Right ventricle myocardium inferior (tissue), 1 donor: ENCODE measurements around the gene CLIP1. TPM values are rescaled to one million over a fixed set of nuclear protein-coding genes. Genes with fewer than 3 reads are reported as not detected.
"Not testable (repeated sequence)": the region's sequence is repeated elsewhere in the genome, so short reads cannot be mapped to it uniquely, and the experiment has no call there.

Source experiments
- ATAC-seq: fragments of 200-7000 bp; cut with Tn5 transposase; one replicate; pipeline ENCODE4 v1.9.1; 2020; ENCODE audit warnings: mild to moderate bottlenecking, moderate library complexity
- DNase-seq: peaks from one replicate; pipeline ENCODE4 v3.0.0; 2021; ENCODE audit errors: missing footprints
- intact Hi-C: fragments of 100-400 bp; cut with DNase I; formaldehyde crosslinking; loops from one replicate; pipeline ENCODE4 v1.11.0; 2022
- total RNA-seq: library from RNA; stranded (reverse); fragmentation: NEBNext Ultra II Directional; extraction: Animal tissue kit (Norgen Biotek cat#: 25700); gene quantifications from one replicate; pipeline ENCODE4 v1.2.1, GENCODE V29; 2021
- donor health status: DM: no; HTN: yes; CAD: no; lungs with severe emphysema.

Gene CLIP1
- total RNA-seq, 1 donor from 2014 or later = 110 TPM

- DNase-seq, ATAC-seq, intact Hi-C loops: not testable (repeated sequence)
Measured at GRCh38 chr12:122444071-122444470, 21.6 kb upstream of the CLIP1 start.

- intact Hi-C loops, DNase-seq, ATAC-seq: not testable (repeated sequence)
Measured at GRCh38 chr12:122438822-122439221, 16.4 kb upstream of the CLIP1 start.

GRCh38 chr12:122437656-122438121 lies 15.2 kb upstream of the CLIP1 start:
- intact Hi-C loops = no loop called here

GRCh38 chr12:122435186-122435585 lies 12.7 kb upstream of the CLIP1 start:
- no peak for DNase-seq
- ATAC-seq = no peak
- intact Hi-C loops = no loop called here

More at GRCh38 chr12:122437656-122438121, 15.2 kb upstream of the CLIP1 start:
- ATAC-seq (peak; percentile 89), DNase-seq (peak; percentile 71)

GRCh38 chr12:122429043-122429442 lies 6.6 kb upstream of the CLIP1 start:
- ATAC-seq, DNase-seq, intact Hi-C loops: not testable (repeated sequence)

GRCh38 chr12:122427403-122427802 lies 4.9 kb upstream of the CLIP1 start:
- DNase-seq (no peak), ATAC-seq (no peak)
- intact Hi-C loops = no loop called here

- intact Hi-C loops = loop anchor here (2.0 kb wide), 1 partner anchor 23 kb away; no protein-coding TSS in a partner anchor
- DNase-seq = no peak
- no peak for ATAC-seq
Measured at GRCh38 chr12:122423258-122424165, 1.0 kb upstream of the CLIP1 start.

GRCh38 chr12:122422730-122423257 lies 325 bp upstream of the CLIP1 start:
- no peak for DNase-seq
- intact Hi-C loops = loop anchor here (2.0 kb wide), 1 partner anchor 22 kb away; no protein-coding TSS in a partner anchor
- no peak for ATAC-seq

- DNase-seq (no peak), ATAC-seq (peak; percentile 59)
- intact Hi-C loops = no loop called here
Measured at GRCh38 chr12:122421187-122421820, 1.2 kb downstream of the CLIP1 start.

GRCh38 chr12:122420471-122421162 lies 1.9 kb downstream of the CLIP1 start:
- intact Hi-C loops = no loop called here
- DNase-seq = no peak

GRCh38 chr12:122419094-122419493 lies 3.4 kb downstream of the CLIP1 start:
- ATAC-seq, DNase-seq, intact Hi-C loops: not testable (repeated sequence)

More at GRCh38 chr12:122420471-122421162, 1.9 kb downstream of the CLIP1 start:
- no peak for ATAC-seq

- intact Hi-C loops, DNase-seq, ATAC-seq: not testable (repeated sequence)
Measured at GRCh38 chr12:122415665-122416064, 6.8 kb downstream of the CLIP1 start.

- ATAC-seq (no peak), DNase-seq (no peak)
- intact Hi-C loops = no loop called here
Measured at GRCh38 chr12:122413516-122414404, 8.7 kb downstream of the CLIP1 start.

- ATAC-seq = no peak
- DNase-seq = no peak
- intact Hi-C loops = no loop called here
Measured at GRCh38 chr12:122412851-122413433, 9.5 kb downstream of the CLIP1 start.

- DNase-seq = no peak
- no peak for ATAC-seq
- intact Hi-C loops = no loop called here
Measured at GRCh38 chr12:122411537-122411936, 10.9 kb downstream of the CLIP1 start.

GRCh38 chr12:122407208-122407607 lies 15.3 kb downstream of the CLIP1 start:
- DNase-seq (no peak), ATAC-seq (no peak)
- intact Hi-C loops = no loop called here

GRCh38 chr12:122406701-122407164 lies 15.7 kb downstream of the CLIP1 start:
- DNase-seq = no peak
- no peak for ATAC-seq
- intact Hi-C loops = no loop called here
